ENCODE results near the gene INPP4B.

DNA sequence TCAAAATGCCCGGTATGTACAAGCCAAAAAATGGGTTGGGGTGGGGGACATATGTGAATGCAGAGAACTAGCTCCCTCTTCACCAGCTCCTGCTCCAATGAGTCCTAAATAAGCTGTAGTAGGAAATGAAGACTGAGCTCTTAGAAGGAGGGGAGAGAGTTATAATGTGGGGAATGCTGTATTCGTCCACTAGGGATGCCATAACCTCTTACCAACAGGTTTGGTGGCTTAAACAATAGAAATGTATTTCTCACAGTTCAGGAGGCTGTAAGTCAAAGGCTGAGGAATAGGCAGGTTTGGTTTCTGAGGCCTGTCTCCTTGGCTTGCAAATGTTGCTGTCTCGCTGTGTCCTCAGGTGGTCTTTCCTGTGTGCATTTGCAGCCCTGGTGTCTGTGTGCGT is 4.4 kb upstream of the INPP4B start:
- TF ChIP-seq CTCF (IDR thresholded peaks at IDR 0.05; ENCODE audit: borderline replicate concordance, extremely low read depth, low read length, poor library complexity, severe bottlenecking) (peak; percentile 51), EZH2 (IDR thresholded peaks at IDR 0.05; ENCODE audit: borderline replicate concordance, low read depth, low read length, severe bottlenecking) (no peak)

Measured in DND-41 (cell line).